Neural progenitor cell (in vitro differentiated cells): Measurements from ENCODE around the gene SH2D1B.

ENCODE experiments used
- EZH2phosphoT487 ChIP-seq: fragments of 200-600 bp; sonication (generic); IDR thresholded peaks from 2 replicates; pipeline ENCODE4 v1.6.1; 2017; ENCODE audit warnings: antibody characterized with exemption
- TF ChIP-seq, protein P1 (sequence below): fragments of 200-600 bp; sonication (generic); IDR thresholded peaks from 2 replicates; pipeline ENCODE4 v1.5.1; 2017; ENCODE audit warnings: antibody characterized with exemption, mild to moderate bottlenecking

DNA sequence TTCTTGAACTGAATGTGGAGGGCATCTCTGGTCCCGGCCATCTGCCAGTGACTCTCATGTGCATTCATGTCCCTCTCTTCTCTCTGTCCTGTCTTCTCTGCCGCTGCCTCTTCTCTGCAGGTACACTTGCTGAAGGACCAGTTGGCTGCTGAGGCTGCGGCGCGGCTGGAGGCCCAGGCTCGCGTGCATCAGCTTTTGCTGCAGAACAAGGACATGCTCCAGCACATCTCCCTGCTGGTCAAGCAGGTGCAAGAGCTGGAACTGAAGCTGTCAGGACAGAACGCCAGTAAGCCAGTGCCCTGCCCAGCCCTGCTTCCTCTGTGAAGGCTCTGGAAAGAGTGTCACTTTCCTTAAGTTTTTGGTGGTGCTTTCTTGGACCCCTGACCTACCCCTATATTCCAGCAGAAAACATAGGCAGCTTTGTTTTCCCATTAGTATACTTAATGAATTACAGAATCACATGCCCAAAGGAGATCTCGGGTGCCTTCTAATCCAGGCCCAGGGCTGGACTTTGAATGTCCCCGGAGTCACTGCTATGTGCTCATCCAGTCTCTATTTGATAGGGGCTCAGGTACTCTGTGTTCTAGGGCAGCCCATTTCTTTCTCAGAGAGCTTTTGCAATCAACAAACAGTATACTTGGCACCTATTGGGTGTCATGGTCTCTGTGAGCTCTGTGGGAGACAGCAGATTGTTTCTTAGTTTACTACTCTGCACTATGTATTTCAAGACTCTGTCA, 46.5 kb downstream of the SH2D1B start:
- TF ChIP-seq, protein P1, sequence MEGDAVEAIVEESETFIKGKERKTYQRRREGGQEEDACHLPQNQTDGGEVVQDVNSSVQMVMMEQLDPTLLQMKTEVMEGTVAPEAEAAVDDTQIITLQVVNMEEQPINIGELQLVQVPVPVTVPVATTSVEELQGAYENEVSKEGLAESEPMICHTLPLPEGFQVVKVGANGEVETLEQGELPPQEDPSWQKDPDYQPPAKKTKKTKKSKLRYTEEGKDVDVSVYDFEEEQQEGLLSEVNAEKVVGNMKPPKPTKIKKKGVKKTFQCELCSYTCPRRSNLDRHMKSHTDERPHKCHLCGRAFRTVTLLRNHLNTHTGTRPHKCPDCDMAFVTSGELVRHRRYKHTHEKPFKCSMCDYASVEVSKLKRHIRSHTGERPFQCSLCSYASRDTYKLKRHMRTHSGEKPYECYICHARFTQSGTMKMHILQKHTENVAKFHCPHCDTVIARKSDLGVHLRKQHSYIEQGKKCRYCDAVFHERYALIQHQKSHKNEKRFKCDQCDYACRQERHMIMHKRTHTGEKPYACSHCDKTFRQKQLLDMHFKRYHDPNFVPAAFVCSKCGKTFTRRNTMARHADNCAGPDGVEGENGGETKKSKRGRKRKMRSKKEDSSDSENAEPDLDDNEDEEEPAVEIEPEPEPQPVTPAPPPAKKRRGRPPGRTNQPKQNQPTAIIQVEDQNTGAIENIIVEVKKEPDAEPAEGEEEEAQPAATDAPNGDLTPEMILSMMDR = no peak
- no peak for TF ChIP-seq EZH2phosphoT487
